Right ventricle myocardium superior (tissue), 1 donor: ENCODE measurements around the gene KRTAP15-1. TPM values are rescaled to one million over a fixed set of nuclear protein-coding genes. Genes with fewer than 3 reads are reported as not detected.

Source experiments
- ATAC-seq: fragments of 200-7000 bp; cut with Tn5 transposase; one replicate; pipeline ENCODE4 v1.9.1; 2020; ENCODE audit warnings: mild to moderate bottlenecking; ENCODE audit not compliant: poor library complexity
- DNase-seq: peaks from one replicate; pipeline ENCODE4 v3.0.0-alpha.2; 2020
- intact Hi-C: fragments of 100-400 bp; cut with DNase I; formaldehyde crosslinking; loops from one replicate; pipeline ENCODE4 v1.11.2; 2022
- total RNA-seq: library from RNA; stranded (reverse); fragmentation: NEBNext Ultra II Directional; extraction: Animal tissue kit (Norgen Biotek cat#: 25700); gene quantifications from one replicate; pipeline ENCODE4 v1.2.1, GENCODE V29; 2021
- donor health status: DM: no; HTN: yes; CAD: no; lungs with severe emphysema.

Gene KRTAP15-1
- total RNA-seq, 1 donor from 2014 or later = not detected

GRCh38 chr21:30480145-30480544 is 40.1 kb downstream of the KRTAP15-1 start, which contains the start of gene KRTAP19-1:
Gene KRTAP19-1 (minus strand): TSS chr21:30480367. CDS start chr21:30480317, 50 bp downstream.
- intact Hi-C loops = no loop called here
- peak; percentile 28 for DNase-seq
- no peak for ATAC-seq

DNA sequence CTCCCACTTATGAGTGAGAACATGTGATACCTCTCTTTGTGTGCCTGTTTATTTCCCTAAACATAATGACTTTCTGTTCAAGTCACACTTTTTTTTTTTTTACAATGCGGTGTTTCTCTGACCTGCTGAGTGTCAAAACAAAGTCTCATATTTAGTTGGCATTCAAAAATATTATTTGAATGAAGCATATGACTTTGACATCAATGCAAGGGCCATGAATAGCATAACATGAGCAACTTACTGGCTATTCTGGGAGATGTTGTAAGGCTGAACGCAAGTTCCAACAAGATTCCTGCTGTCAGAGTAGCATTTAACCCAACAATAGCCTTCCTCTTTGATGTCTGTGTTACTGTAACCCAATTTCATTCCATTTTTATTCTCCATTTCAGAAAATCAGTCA is 42.1 kb downstream of the KRTAP15-1 start:
- intact Hi-C loops = no loop called here
- DNase-seq (no peak), ATAC-seq (peak; percentile 59)

DNA sequence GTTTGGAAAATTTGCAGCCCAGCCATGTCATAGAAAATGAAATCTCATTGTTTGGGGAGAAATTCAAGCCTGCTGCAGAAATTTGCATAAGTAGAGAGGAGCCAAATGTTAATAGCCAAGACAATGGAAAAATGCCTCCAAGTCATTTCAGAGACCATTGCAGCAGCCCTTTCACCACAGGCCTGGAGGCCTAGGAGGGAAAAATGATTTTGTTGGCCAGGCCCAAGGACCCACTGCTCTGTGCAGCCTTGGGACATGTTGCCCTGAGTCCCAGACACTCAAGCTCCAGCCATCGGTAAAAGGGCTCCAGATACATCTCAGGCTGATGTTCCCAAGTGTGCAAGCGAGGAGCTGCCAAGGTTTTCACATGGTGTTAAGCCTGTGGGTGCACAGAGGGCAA is 46.1 kb downstream of the KRTAP15-1 start:
- DNase-seq (no peak), ATAC-seq (no peak)
- intact Hi-C loops = no loop called here

- no peak for ATAC-seq
Measured at GRCh38 chr21:30487336-30487735, 47.3 kb downstream of the KRTAP15-1 start, which contains the start of gene KRTAP19-2. Gene KRTAP19-2 (minus strand): TSS chr21:30487436. CDS start chr21:30487348, 88 bp downstream.

More at GRCh38 chr21:30487336-30487735, 47.3 kb downstream of the KRTAP15-1 start, which contains the start of gene KRTAP19-2:
- intact Hi-C loops = no loop called here
- no peak for DNase-seq

Other genes starting within 250 kb of the KRTAP15-1 start
- not detected for gene CLDN8, start 224.2 kb upstream of the KRTAP15-1 start, total RNA-seq
- not detected for gene KRTAP24-1, start 157.3 kb upstream of the KRTAP15-1 start, total RNA-seq
- not detected for gene KRTAP25-1, start 150.8 kb upstream of the KRTAP15-1 start, total RNA-seq
- gene KRTAP26-1, start 120.0 kb upstream of the KRTAP15-1 start, total RNA-seq = not detected
- gene KRTAP27-1, start 102.6 kb upstream of the KRTAP15-1 start, total RNA-seq = not detected
- gene KRTAP23-1, start 91.7 kb upstream of the KRTAP15-1 start, total RNA-seq = not detected
- gene KRTAP13-2, start 68.0 kb upstream of the KRTAP15-1 start, total RNA-seq = not detected
- gene KRTAP13-1, start 44.2 kb upstream of the KRTAP15-1 start, total RNA-seq = not detected
- gene KRTAP13-3, start 14.3 kb upstream of the KRTAP15-1 start, total RNA-seq = not detected
- not detected for gene KRTAP13-4, start 10.1 kb upstream of the KRTAP15-1 start, total RNA-seq
- gene KRTAP19-1, start 40.1 kb downstream of the KRTAP15-1 start, total RNA-seq = not detected
- gene KRTAP19-2, start 47.2 kb downstream of the KRTAP15-1 start, total RNA-seq = not detected
- gene KRTAP19-3, start 51.7 kb downstream of the KRTAP15-1 start, total RNA-seq = not detected
- not detected for gene KRTAP19-4, start 56.9 kb downstream of the KRTAP15-1 start, total RNA-seq
- not detected for gene KRTAP19-5, start 61.9 kb downstream of the KRTAP15-1 start, total RNA-seq
- not detected for gene KRTAP19-6, start 101.6 kb downstream of the KRTAP15-1 start, total RNA-seq
- gene KRTAP19-7, start 121.0 kb downstream of the KRTAP15-1 start, total RNA-seq = not detected
- not detected for gene KRTAP22-2, start 150.1 kb downstream of the KRTAP15-1 start, total RNA-seq
- not detected for gene KRTAP6-3, start 152.2 kb downstream of the KRTAP15-1 start, total RNA-seq
- gene KRTAP6-2, start 158.6 kb downstream of the KRTAP15-1 start, total RNA-seq = not detected
- gene KRTAP22-1, start 160.8 kb downstream of the KRTAP15-1 start, total RNA-seq = not detected
- not detected for gene KRTAP6-1, start 173.7 kb downstream of the KRTAP15-1 start, total RNA-seq
- not detected for gene KRTAP20-1, start 176.2 kb downstream of the KRTAP15-1 start, total RNA-seq
- gene KRTAP20-4, start 180.4 kb downstream of the KRTAP15-1 start, total RNA-seq = not detected
- gene KRTAP20-2, start 194.9 kb downstream of the KRTAP15-1 start, total RNA-seq = not detected
- gene KRTAP20-3, start 202.6 kb downstream of the KRTAP15-1 start, total RNA-seq = not detected